ENCODE data around the gene CEBPZOS.

CEBPZOS gene

DNA sequence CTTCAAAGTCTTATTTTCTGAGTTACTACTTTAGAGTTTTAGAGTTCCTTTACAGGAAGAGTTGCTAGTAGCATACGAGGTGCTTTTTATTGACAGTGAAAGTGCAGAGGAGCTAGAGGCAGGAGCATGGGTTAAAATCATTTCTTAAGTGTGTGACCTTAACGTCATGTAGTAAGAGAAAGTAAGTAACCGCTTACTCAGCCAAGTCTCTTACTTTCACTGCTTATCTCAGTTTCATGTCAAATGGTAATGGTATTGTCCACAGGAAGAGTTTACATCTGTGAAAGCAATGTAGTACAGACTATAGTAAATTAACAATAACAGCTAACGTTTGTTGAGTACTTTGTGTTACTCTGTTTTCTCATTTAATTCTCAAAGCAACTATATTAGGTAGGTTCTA, 47.7 kb downstream of the CEBPZOS start:
- DNase-seq: no peak

DNA sequence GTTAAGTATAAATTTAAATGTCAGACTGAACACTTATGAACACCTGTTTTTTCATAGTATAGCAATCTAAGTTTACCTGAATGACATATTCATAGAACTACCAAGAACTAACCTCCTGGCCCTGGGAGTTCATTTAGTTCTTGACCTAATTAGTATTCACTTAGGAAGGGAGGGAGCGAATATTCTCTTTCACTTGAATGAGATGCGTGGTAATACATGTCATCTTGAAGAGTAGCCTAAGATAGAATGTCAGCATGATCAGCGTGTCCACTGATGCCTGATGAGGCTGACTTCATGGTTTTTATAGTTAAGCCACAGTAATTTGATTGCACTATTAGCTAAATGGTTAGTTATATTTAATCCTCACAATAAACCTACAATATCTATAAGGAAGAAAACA, 48.5 kb downstream of the CEBPZOS start:
- DNase-seq: no peak

DNA sequence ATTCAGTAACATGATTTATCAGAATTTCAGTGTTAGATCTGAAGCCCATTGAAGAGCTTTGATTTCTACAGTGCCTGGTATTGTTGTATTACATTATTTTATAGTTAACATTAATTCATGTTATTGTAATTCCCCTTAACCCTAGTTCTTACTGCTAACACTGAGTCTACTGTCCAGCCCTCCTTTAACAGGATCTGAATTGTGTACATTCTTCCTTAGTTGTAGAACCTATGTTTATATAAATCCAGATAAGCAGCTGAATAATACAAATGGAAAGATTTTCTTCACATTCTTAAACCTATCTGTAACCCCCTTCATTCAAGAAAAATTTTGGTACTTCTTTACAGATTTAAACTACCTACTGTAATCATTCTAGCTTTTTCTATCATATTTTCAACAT, 49.9 kb downstream of the CEBPZOS start:
- DNase-seq: no peak

DNA sequence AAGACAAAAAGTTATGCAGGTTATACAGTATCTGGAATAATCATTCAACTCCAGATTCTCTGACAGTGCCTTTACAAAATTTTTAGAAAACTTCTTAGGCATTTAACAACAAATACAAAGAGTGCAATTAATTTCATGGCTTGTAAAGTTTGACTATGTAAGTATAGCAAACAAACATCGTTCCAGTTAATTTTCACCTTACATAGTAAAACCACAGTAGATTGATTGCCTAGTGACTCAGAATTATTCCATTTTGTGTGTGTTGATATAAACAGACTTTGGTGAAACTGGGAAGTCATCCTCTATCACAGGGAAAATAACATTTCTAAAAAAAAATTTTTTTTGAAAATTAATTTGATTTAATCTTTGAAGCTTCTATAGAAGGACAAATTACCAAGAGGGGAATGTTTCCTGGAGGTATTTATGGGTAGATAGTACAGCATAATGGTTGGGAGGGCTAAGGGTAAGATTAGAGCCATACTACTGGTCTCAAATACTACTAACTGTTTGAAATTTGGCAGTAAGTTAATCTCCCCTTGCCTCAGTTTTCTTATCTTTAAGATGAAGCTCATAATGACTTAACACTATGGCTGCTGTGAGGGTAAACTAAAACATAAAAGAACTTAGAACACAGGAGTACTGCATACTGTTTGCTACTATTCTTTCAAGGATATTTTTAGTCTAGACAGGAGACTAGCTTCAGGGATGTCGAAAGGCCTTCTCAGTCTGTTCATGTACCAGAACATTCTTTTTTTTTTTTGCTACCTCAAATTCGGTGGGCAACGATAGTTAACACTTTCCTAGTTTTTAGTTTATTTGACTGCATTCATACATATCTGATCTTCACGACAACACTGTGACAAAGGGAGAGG, 54.8 kb downstream of the CEBPZOS start:
- DNase-seq: no peak
